Tibial nerve (tissue), 4 donors: ENCODE data around the gene PKNOX2. TPM values are rescaled to one million over a fixed set of nuclear protein-coding genes. Genes with fewer than 3 reads are reported as not detected.

ENCODE experiments used
- DNase-seq, 2 donors: peaks; one replicate each; pipeline ENCODE4 v3.0.0-alpha.2; 2019; ENCODE audit warnings: low spot score in 2 of 2
- H3K27ac ChIP-seq, 4 donors: fragments of 200-600 bp; sonication (generic) in 3 of 4; one replicate each; pipeline ENCODE4 v1.5.1; 2017 to 2019; ENCODE audit warnings: mild to moderate bottlenecking in 1 of 4
- H3K27me3 ChIP-seq, 2 donors: fragments of 200-600 bp; sonication (generic) in 1 of 2; one replicate each; pipeline versions ENCODE4 v1.5.1 to v1.6.0; 2017 to 2019
- H3K36me3 ChIP-seq, 3 donors: fragments of 200-600 bp; sonication (generic); one replicate each; pipeline ENCODE4 v1.5.1; 2018 to 2019
- H3K4me1 ChIP-seq, 4 donors: fragments of 200-600 bp; sonication (generic) in 3 of 4; one replicate each; pipeline ENCODE4 v1.5.1; 2017 to 2019
- H3K4me3 ChIP-seq, 4 donors: fragments of 200-600 bp; sonication (generic) in 3 of 4; one replicate each; pipeline ENCODE4 v1.5.1; 2017 to 2019; ENCODE audit warnings: mild to moderate bottlenecking in 1 of 4, moderate library complexity in 1 of 4
- H3K9me3 ChIP-seq, 4 donors: fragments of 200-600 bp; sonication (generic) in 3 of 4; one replicate each; pipeline ENCODE4 v1.5.1; 2017 to 2019
- CTCF ChIP-seq, 5 experiments: fragments of 200-600 bp in 3 of 5; fragments of 450-650 bp in 2 of 5; sonication (generic) in 3 of 5; IDR thresholded peaks; one replicate each; pipeline ENCODE4 v1.5.1; 2016 to 2019; ENCODE audit warnings: antibody characterized with exemption in 5 of 5, mild to moderate bottlenecking in 3 of 5, moderate library complexity in 2 of 5
- EP300 ChIP-seq, 2 donors: sonication (generic); formaldehyde crosslinking; IDR thresholded peaks; one replicate each; pipeline ENCODE4 v1.6.1; 2017; ENCODE audit warnings: antibody characterized with exemption in 2 of 2, mild to moderate bottlenecking in 1 of 2
- POLR2A ChIP-seq, 2 donors: fragments of 450-650 bp; IDR thresholded peaks; one replicate each; pipeline ENCODE4 v1.6.1; 2017; ENCODE audit warnings: antibody characterized with exemption in 2 of 2, mild to moderate bottlenecking in 2 of 2, moderate library complexity in 2 of 2
- WGBS, 2 donors: methylation state at CpG; one replicate each; pipeline ENCODE4 v1.1.5; 2018; 5-methylcytosine and 5-hydroxymethylcytosine counted together
- total RNA-seq, 4 donors: library from RNA; depleted of rRNA; stranded (reverse); fragments of >200 nt; gene quantifications; one replicate each; pipeline ENCODE4 v1.1.0, GENCODE V29; 2016

Gene PKNOX2
- total RNA-seq, 4 donors from 2014 or later: 5.7 to 7.2 (median 6.4) TPM

- Histone ChIP-seq H3K4me3 (no peak overlapping the region), H3K36me3 (no peaks in the 10 kb centered on the region), H3K9me3 (no peaks in the 10 kb centered on the region), H3K27me3 (no peaks in the 10 kb centered on the region), H3K4me1 (peaks cover 0 to 52% (median 24%) of the 10 kb centered on the region in 4 donors), H3K27ac (no peak overlapping the region)
- no peak for DNase-seq
- WGBS, 2 donors: 94% methylated on average over 4 of the region's 4 CpGs
- no peak for TF ChIP-seq POLR2A (IDR thresholded peaks at IDR 0.05)
- TF ChIP-seq CTCF (IDR thresholded peaks at IDR 0.05): no peak
- TF ChIP-seq EP300 (IDR thresholded peaks at IDR 0.05): no peak
Observed at GRCh38 chr11:125171974-125172373, 7.4 kb downstream of the PKNOX2 start.

- 81 to 92% methylated on average over 1 of the region's 1 CpG for WGBS, 2 donors
- DNase-seq: no peak
- no peak overlapping the region for H3K4me3 ChIP-seq
Observed at GRCh38 chr11:125173027-125173426, 8.5 kb downstream of the PKNOX2 start.

GRCh38 chr11:125173556-125173955 lies 9.0 kb downstream of the PKNOX2 start:
- DNase-seq: no peak

More at GRCh38 chr11:125173027-125173426, 8.5 kb downstream of the PKNOX2 start:
- Histone ChIP-seq H3K9me3 (no peaks in the 10 kb centered on the region), H3K36me3 (no peaks in the 10 kb centered on the region), H3K27me3 (no peaks in the 10 kb centered on the region), H3K27ac (no peak overlapping the region), H3K4me1 (peaks cover 0 to 46% (median 16%) of the 10 kb centered on the region in 4 donors)
- no peak for TF ChIP-seq EP300 (IDR thresholded peaks at IDR 0.05)

GRCh38 chr11:125174057-125174456 lies 9.5 kb downstream of the PKNOX2 start:
- TF ChIP-seq POLR2A (IDR thresholded peaks at IDR 0.05) (no peak), CTCF (IDR thresholded peaks at IDR 0.05) (no peak), EP300 (IDR thresholded peaks at IDR 0.05) (no peak)
- Histone ChIP-seq H3K9me3 (no peaks in the 10 kb centered on the region), H3K27me3 (no peaks in the 10 kb centered on the region), H3K4me1 (peaks cover 0 to 36% (median 8%) of the 10 kb centered on the region in 4 donors), H3K36me3 (no peaks in the 10 kb centered on the region), H3K27ac (no peak overlapping the region), H3K4me3 (no peak overlapping the region)
- 86 to 97% methylated on average over 4 of the region's 4 CpGs for WGBS, 2 donors
- DNase-seq: no peak

More at GRCh38 chr11:125173556-125173955, 9.0 kb downstream of the PKNOX2 start:
- no peaks in the 10 kb centered on the region for H3K27me3 ChIP-seq
- H3K4me1 ChIP-seq: peaks cover 0 to 40% (median 10%) of the 10 kb centered on the region in 4 donors
- H3K4me3 ChIP-seq: no peak overlapping the region
- no peaks in the 10 kb centered on the region for H3K36me3 ChIP-seq
- 77 to 88% methylated on average over 8 of the region's 8 CpGs for WGBS, 2 donors
- H3K27ac ChIP-seq: no peak overlapping the region
- H3K9me3 ChIP-seq: no peaks in the 10 kb centered on the region
- TF ChIP-seq POLR2A (IDR thresholded peaks at IDR 0.05) (no peak), EP300 (IDR thresholded peaks at IDR 0.05) (no peak), CTCF (IDR thresholded peaks at IDR 0.05) (no peak)

- WGBS, 2 donors: 81 to 95% methylated on average over 4 to 8 of the region's 8 CpGs
- no peak for DNase-seq
- TF ChIP-seq EP300 (IDR thresholded peaks at IDR 0.05) (no peak), POLR2A (IDR thresholded peaks at IDR 0.05) (no peak), CTCF (IDR thresholded peaks at IDR 0.05) (no peak)
Observed at GRCh38 chr11:125174686-125175085, 10.1 kb downstream of the PKNOX2 start.

GRCh38 chr11:125175166-125175565 lies 10.6 kb downstream of the PKNOX2 start:
- whole genome bisulfite sequencing, 2 donors: 88 to 89% methylated on average over 4 of the region's 4 CpGs
- DNase-seq: no peak
- Histone ChIP-seq H3K27ac (no peak overlapping the region), H3K9me3 (no peaks in the 10 kb centered on the region), H3K27me3 (no peaks in the 10 kb centered on the region), H3K4me3 (no peak overlapping the region), H3K4me1 (peaks cover 0 to 36% (median 10%) of the 10 kb centered on the region in 4 donors), H3K36me3 (no peaks in the 10 kb centered on the region)
- TF ChIP-seq EP300 (IDR thresholded peaks at IDR 0.05) (no peak), POLR2A (IDR thresholded peaks at IDR 0.05) (no peak), CTCF (IDR thresholded peaks at IDR 0.05) (no peak)

More at GRCh38 chr11:125174686-125175085, 10.1 kb downstream of the PKNOX2 start:
- peaks cover 0 to 36% (median 10%) of the 10 kb centered on the region in 4 donors for H3K4me1 ChIP-seq
- no peaks in the 10 kb centered on the region for H3K27me3 ChIP-seq
- no peaks in the 10 kb centered on the region for H3K36me3 ChIP-seq
- H3K27ac ChIP-seq: no peak overlapping the region
- H3K4me3 ChIP-seq: no peak overlapping the region
- no peaks in the 10 kb centered on the region for H3K9me3 ChIP-seq
